ENCODE measurements around the gene FAM171A2.

GRCh38 chr17:44382917-44383316, 19.3 kb upstream of the FAM171A2 start:
- TF ChIP-seq ESRRA (IDR thresholded peaks at IDR 0.05; ENCODE audit: low read length) = no peak
- TF ChIP-seq, protein P1, sequence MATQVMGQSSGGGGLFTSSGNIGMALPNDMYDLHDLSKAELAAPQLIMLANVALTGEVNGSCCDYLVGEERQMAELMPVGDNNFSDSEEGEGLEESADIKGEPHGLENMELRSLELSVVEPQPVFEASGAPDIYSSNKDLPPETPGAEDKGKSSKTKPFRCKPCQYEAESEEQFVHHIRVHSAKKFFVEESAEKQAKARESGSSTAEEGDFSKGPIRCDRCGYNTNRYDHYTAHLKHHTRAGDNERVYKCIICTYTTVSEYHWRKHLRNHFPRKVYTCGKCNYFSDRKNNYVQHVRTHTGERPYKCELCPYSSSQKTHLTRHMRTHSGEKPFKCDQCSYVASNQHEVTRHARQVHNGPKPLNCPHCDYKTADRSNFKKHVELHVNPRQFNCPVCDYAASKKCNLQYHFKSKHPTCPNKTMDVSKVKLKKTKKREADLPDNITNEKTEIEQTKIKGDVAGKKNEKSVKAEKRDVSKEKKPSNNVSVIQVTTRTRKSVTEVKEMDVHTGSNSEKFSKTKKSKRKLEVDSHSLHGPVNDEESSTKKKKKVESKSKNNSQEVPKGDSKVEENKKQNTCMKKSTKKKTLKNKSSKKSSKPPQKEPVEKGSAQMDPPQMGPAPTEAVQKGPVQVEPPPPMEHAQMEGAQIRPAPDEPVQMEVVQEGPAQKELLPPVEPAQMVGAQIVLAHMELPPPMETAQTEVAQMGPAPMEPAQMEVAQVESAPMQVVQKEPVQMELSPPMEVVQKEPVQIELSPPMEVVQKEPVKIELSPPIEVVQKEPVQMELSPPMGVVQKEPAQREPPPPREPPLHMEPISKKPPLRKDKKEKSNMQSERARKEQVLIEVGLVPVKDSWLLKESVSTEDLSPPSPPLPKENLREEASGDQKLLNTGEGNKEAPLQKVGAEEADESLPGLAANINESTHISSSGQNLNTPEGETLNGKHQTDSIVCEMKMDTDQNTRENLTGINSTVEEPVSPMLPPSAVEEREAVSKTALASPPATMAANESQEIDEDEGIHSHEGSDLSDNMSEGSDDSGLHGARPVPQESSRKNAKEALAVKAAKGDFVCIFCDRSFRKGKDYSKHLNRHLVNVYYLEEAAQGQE (IDR thresholded peaks at IDR 0.05; ENCODE audit: low read depth, low read length) = no peak
- no peak for TF ChIP-seq RAD21 (IDR thresholded peaks at IDR 0.05; ENCODE audit: insufficient read depth, low read depth, low read length)
- no peak for TF ChIP-seq SMC3 (IDR thresholded peaks at IDR 0.05; ENCODE audit: borderline replicate concordance, low read length)
- no peak for TF ChIP-seq SP1 (IDR thresholded peaks at IDR 0.05; ENCODE audit: low read depth, low read length)
- TF ChIP-seq BHLHE40 (IDR thresholded peaks at IDR 0.05; ENCODE audit: borderline replicate concordance in 1 of 2, low read depth in 2 of 2, low read length in 1 of 2) = no peak
- TF ChIP-seq EGR1 (IDR thresholded peaks at IDR 0.05; ENCODE audit: borderline replicate concordance in 1 of 2, low read depth in 2 of 2, low read length in 2 of 2) = no peak
- TF ChIP-seq, protein P2, sequence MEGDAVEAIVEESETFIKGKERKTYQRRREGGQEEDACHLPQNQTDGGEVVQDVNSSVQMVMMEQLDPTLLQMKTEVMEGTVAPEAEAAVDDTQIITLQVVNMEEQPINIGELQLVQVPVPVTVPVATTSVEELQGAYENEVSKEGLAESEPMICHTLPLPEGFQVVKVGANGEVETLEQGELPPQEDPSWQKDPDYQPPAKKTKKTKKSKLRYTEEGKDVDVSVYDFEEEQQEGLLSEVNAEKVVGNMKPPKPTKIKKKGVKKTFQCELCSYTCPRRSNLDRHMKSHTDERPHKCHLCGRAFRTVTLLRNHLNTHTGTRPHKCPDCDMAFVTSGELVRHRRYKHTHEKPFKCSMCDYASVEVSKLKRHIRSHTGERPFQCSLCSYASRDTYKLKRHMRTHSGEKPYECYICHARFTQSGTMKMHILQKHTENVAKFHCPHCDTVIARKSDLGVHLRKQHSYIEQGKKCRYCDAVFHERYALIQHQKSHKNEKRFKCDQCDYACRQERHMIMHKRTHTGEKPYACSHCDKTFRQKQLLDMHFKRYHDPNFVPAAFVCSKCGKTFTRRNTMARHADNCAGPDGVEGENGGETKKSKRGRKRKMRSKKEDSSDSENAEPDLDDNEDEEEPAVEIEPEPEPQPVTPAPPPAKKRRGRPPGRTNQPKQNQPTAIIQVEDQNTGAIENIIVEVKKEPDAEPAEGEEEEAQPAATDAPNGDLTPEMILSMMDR (IDR thresholded peaks at IDR 0.05 in 2 of 3, conservative IDR thresholded peaks at IDR 0.05 in 1 of 3; ENCODE audit: control insufficient read depth in 2 of 3, extremely low read depth in 1 of 3, insufficient read depth in 1 of 3, low read depth in 3 of 3, low read length in 3 of 3) = no peak
- TF ChIP-seq EZH2 (IDR thresholded peaks at IDR 0.05; ENCODE audit: borderline replicate concordance, control insufficient read depth, low read depth, low read length) = no peak
- TF ChIP-seq POLR2AphosphoS5 (IDR thresholded peaks at IDR 0.05; ENCODE audit: low read length) = no peak
- TF ChIP-seq RBBP5 (conservative IDR thresholded peaks at IDR 0.05) = no peak
